Measurements from ENCODE around the gene ALG3. TPM values are rescaled to one million over a fixed set of nuclear protein-coding genes. Genes with fewer than 3 reads are reported as not detected.

ALG3 gene
- total RNA-seq, 4 donors from 2014 or later: 36.6 to 63.0 (median 59.2) TPM

GRCh38 chr3:184262764-184263179, 14.0 kb upstream of the ALG3 start:
- Histone ChIP-seq H3K27ac (no peak overlapping the region), H3K4me1 (peaks cover 33% of the 10 kb centered on the region), H3K4me3 (peak overlapping the region; percentile 50), H3K9me3 (no peaks in the 10 kb centered on the region), H3K27me3 (peaks cover 66% of the 10 kb centered on the region), H3K36me3 (peaks cover 4% of the 10 kb centered on the region)
- WGBS: 40% methylated on average over 6 of the region's 15 CpGs
- DNase-seq (ENCODE audit: low spot score in 2 of 2): no peak
- no peak for TF ChIP-seq POLR2A (IDR thresholded peaks at IDR 0.05)
- no peak for TF ChIP-seq CTCF (IDR thresholded peaks at IDR 0.05)
- TF ChIP-seq POLR2AphosphoS5 (IDR thresholded peaks at IDR 0.05): no peak
- TF ChIP-seq EP300 (IDR thresholded peaks at IDR 0.05): no peak

- H3K4me1 ChIP-seq: peaks cover 33% of the 10 kb centered on the region
- TF ChIP-seq POLR2A (IDR thresholded peaks at IDR 0.05): no peak
- no peak overlapping the region for H3K27ac ChIP-seq
- 1% methylated on average over 26 of the region's 66 CpGs for WGBS
- no peaks in the 10 kb centered on the region for H3K9me3 ChIP-seq
- H3K4me3 ChIP-seq: peak overlapping the region; percentile 50
- H3K27me3 ChIP-seq: peaks cover 66% of the 10 kb centered on the region
- no peak for DNase-seq (ENCODE audit: low spot score in 2 of 2)
- peaks cover 4% of the 10 kb centered on the region for H3K36me3 ChIP-seq
Observed at GRCh38 chr3:184261854-184262763, 13.3 kb upstream of the ALG3 start.

- Histone ChIP-seq H3K36me3 (peaks cover 4% of the 10 kb centered on the region), H3K4me1 (peaks cover 33% of the 10 kb centered on the region), H3K27me3 (peaks cover 66% of the 10 kb centered on the region), H3K4me3 (peak within 1 kb of the TSS; percentile 50), H3K27ac (no peak within 1 kb of the TSS), H3K9me3 (no peaks in the 10 kb centered on the region)
- TF ChIP-seq POLR2AphosphoS5 (IDR thresholded peaks at IDR 0.05): no peak
- no peak for TF ChIP-seq EP300 (IDR thresholded peaks at IDR 0.05)
- WGBS: 0% methylated on average over 8 of the region's 67 CpGs
- no peak for DNase-seq (ENCODE audit: low spot score in 2 of 2)
Observed at GRCh38 chr3:184261270-184261853, 12.6 kb upstream of the ALG3 start, which contains the start of gene CAMK2N2. CAMK2N2 (minus strand) TSS chr3:184261553; CDS start chr3:184261285, 268 bp downstream.

- peaks cover 66% of the 10 kb centered on the region for H3K27me3 ChIP-seq
- H3K27ac ChIP-seq: no peak overlapping the region
- WGBS: 4% methylated on average over 8 of the region's 49 CpGs
- H3K4me1 ChIP-seq: peaks cover 33% of the 10 kb centered on the region
- TF ChIP-seq EP300 (IDR thresholded peaks at IDR 0.05) (no peak), POLR2AphosphoS5 (IDR thresholded peaks at IDR 0.05) (no peak), POLR2A (IDR thresholded peaks at IDR 0.05) (no peak), CTCF (IDR thresholded peaks at IDR 0.05) (no peak)
- peak overlapping the region; percentile 50 for H3K4me3 ChIP-seq
- DNase-seq (ENCODE audit: low spot score in 2 of 2): no peak
- no peaks in the 10 kb centered on the region for H3K9me3 ChIP-seq
- peaks cover 4% of the 10 kb centered on the region for H3K36me3 ChIP-seq
Observed at GRCh38 chr3:184260724-184261269, 12.0 kb upstream of the ALG3 start.

GRCh38 chr3:184259878-184260723, 11.3 kb upstream of the ALG3 start:
- DNase-seq (ENCODE audit: low spot score in 2 of 2): no peak
- Histone ChIP-seq H3K9me3 (no peaks in the 10 kb centered on the region), H3K27ac (no peak overlapping the region), H3K36me3 (peaks cover 4% of the 10 kb centered on the region), H3K27me3 (peaks cover 66% of the 10 kb centered on the region), H3K4me3 (peak overlapping the region; percentile 50), H3K4me1 (peaks cover 33% of the 10 kb centered on the region)
- under 1% methylated on average over 19 of the region's 91 CpGs for WGBS
- TF ChIP-seq POLR2A (IDR thresholded peaks at IDR 0.05) (no peak), CTCF (IDR thresholded peaks at IDR 0.05) (no peak), EP300 (IDR thresholded peaks at IDR 0.05) (no peak), POLR2AphosphoS5 (IDR thresholded peaks at IDR 0.05) (no peak)

Data from suprapubic skin (tissue), 4 donors.